ENCODE data around the gene COX6B1. TPM values are rescaled to one million over a fixed set of nuclear protein-coding genes. Genes with fewer than 3 reads are reported as not detected.

The COX6B1 gene
- total RNA-seq, 1 donor from 2014 or later, result 348 TPM

Other genes with a start within 250 kb of the COX6B1 start
- not detected in 2 replicates for gene FFAR2, start 200.1 kb upstream of the COX6B1 start, total RNA-seq
- not detected in 2 replicates for gene KRTDAP, start 157.9 kb upstream of the COX6B1 start, total RNA-seq
- gene DMKN, start 134.7 kb upstream of the COX6B1 start, total RNA-seq, result not detected in 2 replicates
- gene SBSN, start 120.0 kb upstream of the COX6B1 start, total RNA-seq, result not detected in 2 replicates
- gene GAPDHS, start 114.9 kb upstream of the COX6B1 start, total RNA-seq, result not detected in 2 replicates
- gene TMEM147, start 102.7 kb upstream of the COX6B1 start, total RNA-seq, result 74.1 and 78.8 TPM in 2 replicates
- gene ATP4A, start 84.7 kb upstream of the COX6B1 start, total RNA-seq, result not detected in 2 replicates
- not detected in 2 replicates for gene PMIS2, start 62.1 kb upstream of the COX6B1 start, total RNA-seq
- 9.1 and 9.4 TPM in 2 replicates for gene HAUS5, start 35.6 kb upstream of the COX6B1 start, total RNA-seq
- gene RBM42, start 19.3 kb upstream of the COX6B1 start, total RNA-seq, result 48.2 and 51.7 TPM in 2 replicates
- 0.11 and 0.46 TPM in 2 replicates for gene ETV2, start 6.6 kb upstream of the COX6B1 start, total RNA-seq
- not detected in 2 replicates for gene UPK1A, start 18.2 kb downstream of the COX6B1 start, total RNA-seq
- gene ZBTB32, start 56.2 kb downstream of the COX6B1 start, total RNA-seq, result not detected in 2 replicates
- 4.4 and 5.4 TPM in 2 replicates for gene KMT2B, start 69.7 kb downstream of the COX6B1 start, total RNA-seq
- 1.2 and 1.8 TPM in 2 replicates for gene IGFLR1, start 94.1 kb downstream of the COX6B1 start, total RNA-seq
- 2.0 and 3.9 TPM in 2 replicates for gene U2AF1L4, start 97.1 kb downstream of the COX6B1 start, total RNA-seq
- gene PSENEN, start 97.3 kb downstream of the COX6B1 start, total RNA-seq, result 16.3 and 17.7 TPM in 2 replicates
- 5.5 and 7.2 TPM in 2 replicates for gene LIN37, start 100.3 kb downstream of the COX6B1 start, total RNA-seq
- gene HSPB6, start 108.7 kb downstream of the COX6B1 start, total RNA-seq, result 0.20 and 0.67 TPM in 2 replicates
- gene PROSER3, start 109.9 kb downstream of the COX6B1 start, total RNA-seq, result 3.3 and 3.8 TPM in 2 replicates
- gene ARHGAP33, start 127.2 kb downstream of the COX6B1 start, total RNA-seq, result 2.6 and 2.7 TPM in 2 replicates
- not detected in 2 replicates for gene PRODH2, start 164.5 kb downstream of the COX6B1 start, total RNA-seq
- gene NPHS1, start 204.2 kb downstream of the COX6B1 start, total RNA-seq, result not detected in 2 replicates
- gene KIRREL2, start 208.6 kb downstream of the COX6B1 start, total RNA-seq, result 0.04 TPM in 1 of 2 replicates, not detected in the other
- 2.4 and 4.0 TPM in 2 replicates for gene APLP1, start 220.3 kb downstream of the COX6B1 start, total RNA-seq